ENCODE measurements around the gene PMS1. TPM values are rescaled to one million over a fixed set of nuclear protein-coding genes. Genes with fewer than 3 reads are reported as not detected.
A peak's percentile ranks its signal among the peaks of the same experiment; 100 is the strongest.

Gene PMS1
- polyA plus RNA-seq, 1 experiment, result 5.4 TPM

DNA sequence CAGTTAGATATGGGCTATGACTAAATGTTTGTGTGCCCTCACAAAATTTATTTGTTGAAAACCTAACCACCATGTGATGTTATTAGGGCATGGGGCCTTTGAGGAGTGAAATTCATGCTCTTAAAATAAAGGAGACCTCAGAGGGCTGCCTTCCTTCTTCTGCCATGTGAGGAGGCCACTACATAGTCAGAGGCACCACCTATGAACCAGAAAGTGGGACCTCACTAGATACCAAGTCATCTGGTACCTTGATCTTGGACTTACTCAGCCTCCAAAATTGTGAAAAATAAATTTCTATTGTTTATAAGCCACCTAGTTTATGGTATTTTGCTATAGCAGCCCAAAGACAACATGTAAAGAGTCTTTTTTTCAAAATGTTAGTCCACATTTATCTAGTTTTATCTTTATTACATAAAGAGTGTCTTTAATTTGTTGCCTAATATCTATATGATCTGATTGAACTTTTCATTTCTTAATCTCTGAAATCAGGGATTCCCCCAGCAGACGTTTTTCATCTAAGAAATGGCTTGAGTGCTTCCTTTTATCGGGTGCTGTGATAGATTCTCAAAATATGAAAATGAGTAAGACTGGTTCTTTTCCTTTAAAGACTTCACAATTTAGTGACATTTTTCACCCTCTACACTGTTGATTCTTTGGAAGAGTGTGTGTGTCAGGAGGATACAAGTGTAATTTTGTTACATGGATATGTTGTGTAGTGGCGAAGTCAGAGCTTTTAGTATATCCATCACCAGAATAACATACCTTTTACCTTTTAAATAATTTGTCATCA lies 34.2 kb downstream of the PMS1 start:
- CTCF ChIA-PET, result no interaction called here
- POLR2A ChIA-PET, result no interaction called here
- DNase-seq (ENCODE audit: low read depth), result no peak
- Histone ChIP-seq H3K36me3 (ENCODE audit: control insufficient read depth, insufficient read depth, low read length) (no peaks in the 10 kb centered on the region), H3K27me3 (ENCODE audit: control insufficient read depth, insufficient read depth, low read length) (no peaks in the 10 kb centered on the region), H3K4me3 (ENCODE audit: low read depth, low read length) (no peak overlapping the region)
- TF ChIP-seq, protein P1, sequence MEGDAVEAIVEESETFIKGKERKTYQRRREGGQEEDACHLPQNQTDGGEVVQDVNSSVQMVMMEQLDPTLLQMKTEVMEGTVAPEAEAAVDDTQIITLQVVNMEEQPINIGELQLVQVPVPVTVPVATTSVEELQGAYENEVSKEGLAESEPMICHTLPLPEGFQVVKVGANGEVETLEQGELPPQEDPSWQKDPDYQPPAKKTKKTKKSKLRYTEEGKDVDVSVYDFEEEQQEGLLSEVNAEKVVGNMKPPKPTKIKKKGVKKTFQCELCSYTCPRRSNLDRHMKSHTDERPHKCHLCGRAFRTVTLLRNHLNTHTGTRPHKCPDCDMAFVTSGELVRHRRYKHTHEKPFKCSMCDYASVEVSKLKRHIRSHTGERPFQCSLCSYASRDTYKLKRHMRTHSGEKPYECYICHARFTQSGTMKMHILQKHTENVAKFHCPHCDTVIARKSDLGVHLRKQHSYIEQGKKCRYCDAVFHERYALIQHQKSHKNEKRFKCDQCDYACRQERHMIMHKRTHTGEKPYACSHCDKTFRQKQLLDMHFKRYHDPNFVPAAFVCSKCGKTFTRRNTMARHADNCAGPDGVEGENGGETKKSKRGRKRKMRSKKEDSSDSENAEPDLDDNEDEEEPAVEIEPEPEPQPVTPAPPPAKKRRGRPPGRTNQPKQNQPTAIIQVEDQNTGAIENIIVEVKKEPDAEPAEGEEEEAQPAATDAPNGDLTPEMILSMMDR (IDR thresholded peaks at IDR 0.05; ENCODE audit: insufficient read depth, low read depth, low read length), result no peak

DNA sequence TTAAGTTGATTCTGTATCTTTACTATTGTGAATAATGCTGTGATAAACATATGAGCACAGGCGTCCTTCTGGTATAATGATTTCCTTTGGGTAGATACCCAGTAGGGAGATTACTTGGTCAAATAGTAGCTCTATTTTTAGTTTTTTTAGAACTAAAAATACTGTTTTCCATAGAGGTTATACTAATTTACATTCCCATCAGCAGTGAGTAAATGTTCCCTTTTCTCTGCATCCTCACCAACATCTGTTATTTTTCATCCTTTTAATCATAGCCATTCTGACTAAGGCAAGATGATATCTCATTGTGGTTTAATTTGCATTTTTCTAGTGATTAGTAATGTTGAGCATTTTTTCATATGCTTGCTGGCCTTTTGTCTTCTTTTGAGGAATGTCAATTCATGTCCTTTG lies 35.1 kb downstream of the PMS1 start:
- no peaks in the 10 kb centered on the region for H3K27me3 ChIP-seq (ENCODE audit: control insufficient read depth, insufficient read depth, low read length)
- TF ChIP-seq, protein P1 (IDR thresholded peaks at IDR 0.05; ENCODE audit: insufficient read depth, low read depth, low read length), result no peak
- POLR2A ChIA-PET, result no interaction called here

DNA sequence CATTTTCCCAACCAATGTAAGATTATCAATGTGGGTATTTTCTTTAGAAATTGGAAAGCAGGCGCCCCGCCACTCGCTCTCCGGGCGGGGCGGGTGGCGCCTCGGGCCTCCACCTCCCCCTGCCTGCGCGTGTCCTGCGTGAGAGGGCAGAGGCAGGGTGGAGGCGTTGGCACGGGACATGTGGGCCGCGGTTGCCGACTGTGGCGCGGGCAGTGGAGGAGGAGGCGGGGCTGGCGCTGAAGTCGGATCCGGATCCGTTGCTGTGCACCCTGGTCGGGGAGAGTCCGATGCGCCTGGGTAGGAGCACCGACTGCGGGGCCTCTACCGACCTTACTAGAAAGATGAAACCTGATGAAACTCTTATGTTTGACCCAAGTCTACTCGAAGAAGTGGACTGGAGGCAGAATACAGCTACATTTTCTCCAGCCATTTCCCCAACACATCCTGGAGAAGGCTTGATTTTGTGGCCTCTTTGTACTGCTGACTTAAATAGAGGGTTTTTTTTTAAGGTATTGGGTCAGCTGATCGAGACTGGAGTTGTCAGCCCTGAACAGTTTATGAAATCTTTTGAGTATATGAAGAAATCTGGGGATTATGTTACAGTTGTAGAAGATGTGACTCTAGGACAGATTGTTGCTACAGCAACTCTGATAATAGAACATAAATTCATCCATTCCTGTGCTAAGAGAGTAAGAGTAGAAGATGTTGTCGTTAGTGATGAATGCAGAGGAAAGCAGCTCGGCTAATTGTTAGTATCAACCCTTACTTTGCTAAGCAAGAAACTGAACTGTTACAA lies 37.9 kb downstream of the PMS1 start:
- TF ChIP-seq, protein P1 (IDR thresholded peaks at IDR 0.05; ENCODE audit: insufficient read depth, low read depth, low read length), result no peak
- CTCF ChIA-PET, result interaction anchor here (0.7 to 0.8 kb wide), 2 partner anchors 9 to 108 kb away, joined by 3 read pairs; no protein-coding TSS in a partner anchor

More for the DNA sequence above, 35.1 kb downstream of the PMS1 start:
- CTCF ChIA-PET, result interaction anchor here (0.7 kb wide), 1 partner anchor 9 kb away, joined by 3 read pairs; no protein-coding TSS in a partner anchor
- no peak overlapping the region for H3K4me3 ChIP-seq (ENCODE audit: low read depth, low read length)
- peak; percentile 60 for DNase-seq (ENCODE audit: low read depth)
- H3K36me3 ChIP-seq (ENCODE audit: control insufficient read depth, insufficient read depth, low read length), result no peaks in the 10 kb centered on the region

DNA sequence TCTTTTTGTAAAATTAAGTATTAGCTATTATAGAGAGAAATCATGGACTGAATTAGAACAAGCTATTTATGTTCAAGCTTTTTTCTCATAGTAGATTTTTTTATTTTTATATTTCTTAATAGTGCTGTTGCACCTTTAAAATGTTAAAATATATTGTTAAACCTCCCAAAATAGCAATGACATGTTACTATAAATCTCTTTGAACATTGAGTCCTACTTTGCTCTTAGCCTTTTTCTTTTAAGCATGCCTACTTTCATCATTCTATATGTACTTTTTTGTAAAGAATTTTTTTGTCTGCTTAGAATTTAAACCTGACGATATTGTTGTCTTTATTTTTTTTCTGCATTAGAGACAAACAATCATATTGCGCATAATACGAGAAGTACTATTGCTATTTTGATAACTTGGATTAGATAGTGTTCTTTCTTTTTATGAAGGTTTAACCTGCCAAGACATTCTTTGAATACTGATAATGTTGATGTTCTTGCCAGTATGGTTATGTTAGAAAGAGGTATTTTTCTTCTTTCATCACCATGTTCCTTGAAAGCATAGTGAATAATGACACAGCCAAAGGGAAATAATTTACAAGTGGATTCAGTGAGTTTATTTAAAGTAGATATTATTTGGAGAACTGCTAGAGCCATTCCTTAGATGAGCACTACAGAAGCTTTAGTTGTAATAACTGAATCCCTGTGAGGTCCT lies 40.6 kb downstream of the PMS1 start:
- CTCF ChIA-PET, result no interaction called here
- Histone ChIP-seq H3K4me3 (ENCODE audit: low read depth, low read length) (no peak overlapping the region), H3K27me3 (ENCODE audit: control insufficient read depth, insufficient read depth, low read length) (no peaks in the 10 kb centered on the region), H3K36me3 (ENCODE audit: control insufficient read depth, insufficient read depth, low read length) (no peaks in the 10 kb centered on the region)
- TF ChIP-seq, protein P1 (IDR thresholded peaks at IDR 0.05; ENCODE audit: insufficient read depth, low read depth, low read length), result no peak
- POLR2A ChIA-PET, result no interaction called here
- no peak for DNase-seq (ENCODE audit: low read depth)

More for the DNA sequence above, 37.9 kb downstream of the PMS1 start:
- DNase-seq (ENCODE audit: low read depth), result peak; percentile 61
- Histone ChIP-seq H3K27me3 (ENCODE audit: control insufficient read depth, insufficient read depth, low read length) (no peaks in the 10 kb centered on the region), H3K4me3 (ENCODE audit: low read depth, low read length) (no peak overlapping the region), H3K36me3 (ENCODE audit: control insufficient read depth, insufficient read depth, low read length) (no peaks in the 10 kb centered on the region)
- POLR2A ChIA-PET, result no interaction called here

DNA sequence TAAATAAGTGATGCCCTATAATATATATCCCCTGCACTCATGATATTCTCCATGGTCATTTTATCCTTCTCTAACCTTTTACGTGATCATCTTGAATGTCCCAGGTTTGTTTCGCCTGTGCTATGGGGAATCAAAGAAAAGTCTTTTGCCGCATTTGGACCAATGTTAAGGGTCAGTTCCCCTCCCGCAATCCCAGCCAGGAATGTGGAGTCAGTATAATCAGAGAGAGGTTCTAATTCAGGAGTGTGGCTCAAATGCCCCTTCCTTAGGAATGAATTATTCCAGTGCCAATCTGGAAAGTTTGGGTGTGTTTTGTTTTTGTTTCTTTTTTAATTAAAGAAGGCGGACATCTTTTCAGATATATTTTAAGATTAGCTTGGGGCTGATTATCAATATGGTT lies 41.8 kb downstream of the PMS1 start:
- H3K4me3 ChIP-seq (ENCODE audit: low read depth, low read length), result no peak overlapping the region
- no peaks in the 10 kb centered on the region for H3K36me3 ChIP-seq (ENCODE audit: control insufficient read depth, insufficient read depth, low read length)
- H3K27me3 ChIP-seq (ENCODE audit: control insufficient read depth, insufficient read depth, low read length), result no peaks in the 10 kb centered on the region
- ChIA-PET CTCF (no interaction called here), POLR2A (no interaction called here)
- TF ChIP-seq, protein P1 (IDR thresholded peaks at IDR 0.05; ENCODE audit: insufficient read depth, low read depth, low read length), result no peak
- DNase-seq (ENCODE audit: low read depth), result no peak

All from BJ (cell line).